Mesendoderm (in vitro differentiated cells): Measurements from ENCODE around the gene KASH5. TPM values are rescaled to one million over a fixed set of nuclear protein-coding genes. Genes with fewer than 3 reads are reported as not detected.

Experiments used
- DNase-seq: peaks from one replicate; pipeline ENCODE4 v3.0.0; 2013
- H2AK5ac ChIP-seq: 2 replicates; pipeline ENCODE4 v1.6.1; 2013; ENCODE audit warnings: low read length, inconsistent platforms
- H2BK120ac ChIP-seq: 2 replicates; pipeline ENCODE4 v1.6.1; 2013; ENCODE audit warnings: low read depth, mild to moderate bottlenecking, low read length, moderate library complexity, mixed read lengths
- H2BK15ac ChIP-seq: replicated peaks from 2 replicates; pipeline ENCODE4 v1.6.1; 2013; ENCODE audit warnings: low read depth, mild to moderate bottlenecking, moderate library complexity
- H2BK5ac ChIP-seq: 2 replicates; pipeline ENCODE4 v1.6.1; 2013; ENCODE audit warnings: low read length, inconsistent platforms
- H3K18ac ChIP-seq: 2 replicates; pipeline ENCODE4 v1.6.1; 2013; ENCODE audit warnings: mild to moderate bottlenecking, low read length, mixed read lengths
- H3K23ac ChIP-seq: one replicate; pipeline ENCODE4 v1.6.1; 2013; ENCODE audit warnings: low read length
- H3K27ac ChIP-seq: 2 replicates; pipeline ENCODE4 v1.5.1; 2013; ENCODE audit warnings: low read depth, mild to moderate bottlenecking, inconsistent platforms, low read length, moderate library complexity
- H3K27me3 ChIP-seq: 2 replicates; pipeline ENCODE4 v1.6.1; 2013; ENCODE audit warnings: low read length, control low read depth, mild to moderate bottlenecking, inconsistent platforms; ENCODE audit not compliant: insufficient read depth, poor library complexity
- H3K36me3 ChIP-seq: 2 replicates; pipeline ENCODE4 v1.6.1; 2013; ENCODE audit warnings: low read length, inconsistent platforms; ENCODE audit not compliant: control insufficient read depth, insufficient read depth
- H3K4ac ChIP-seq: one replicate; pipeline ENCODE4 v1.6.1; 2013; ENCODE audit warnings: low read depth, mild to moderate bottlenecking, low read length, moderate library complexity
- H3K4me1 ChIP-seq: 2 replicates; pipeline ENCODE4 v1.6.1; 2013; ENCODE audit warnings: low read depth, low read length, inconsistent platforms; ENCODE audit not compliant: control insufficient read depth
- H3K4me2 ChIP-seq: 2 replicates; pipeline ENCODE4 v1.6.1; 2013; ENCODE audit warnings: low read length
- H3K4me3 ChIP-seq: 2 replicates; pipeline ENCODE4 v1.5.1; 2013; ENCODE audit warnings: mild to moderate bottlenecking, low read length
- H3K56ac ChIP-seq: one replicate; pipeline ENCODE4 v1.6.1; 2013; ENCODE audit warnings: low read length
- H3K79me1 ChIP-seq: 2 replicates; pipeline ENCODE4 v1.6.1; 2013; ENCODE audit warnings: low read length, inconsistent platforms
- H3K79me2 ChIP-seq: 2 replicates; pipeline ENCODE4 v1.6.1; 2013; ENCODE audit warnings: mild to moderate bottlenecking, low read length; ENCODE audit not compliant: control insufficient read depth, insufficient read depth
- H3K9ac ChIP-seq: 2 replicates; pipeline ENCODE4 v1.6.1; 2013; ENCODE audit warnings: low read length, inconsistent platforms
- H4K5ac ChIP-seq: one replicate; pipeline ENCODE4 v1.6.1; 2013; ENCODE audit warnings: low read length
- H4K8ac ChIP-seq: one replicate; pipeline ENCODE4 v1.6.1; 2013; ENCODE audit warnings: low read depth, mild to moderate bottlenecking, control low read depth, low read length, moderate library complexity
- WGBS: extraction: QIAGEN DNeasy Blood & Tissue Kit; methylation state at CpG from one replicate; pipeline ENCODE4 v1.1.7; 2013; ENCODE audit warnings: low lambda C conversion rate, missing lambda C conversion rate; ENCODE audit not compliant: insufficient coverage; ENCODE audit errors: extremely low coverage; 5-methylcytosine and 5-hydroxymethylcytosine counted together
- polyA plus RNA-seq, 2 experiments: library from polyadenylated mRNA; stranded (reverse); fragments of 200-250 nt; gene quantifications; one replicate each; pipeline ENCODE4 v1.2.3, GENCODE V29; 2013

KASH5 gene
- not detected for polyA plus RNA-seq (2013, experiment 1 of 2)
- polyA plus RNA-seq (2013, experiment 2 of 2) = 0.03 TPM

- Histone ChIP-seq H4K5ac (no peak within 1 kb of the TSS), H3K79me2 (no peaks in the 10 kb centered on the region)
- WGBS = no CpG with 5 or more reads among the region's 40 CpGs
Measured at GRCh38 chr19:49387936-49388372, at the start of gene KASH5. KASH5 (plus strand) TSS chr19:49388249; CDS start chr19:49390884, 2,635 bp downstream.

GRCh38 chr19:49338691-49339300 is 49.3 kb upstream of the KASH5 start:
- Histone ChIP-seq H3K36me3 (peaks cover 13% of the 10 kb centered on the region), H4K8ac (no peak overlapping the region)
- WGBS = no CpG with 5 or more reads among the region's 30 CpGs

More at GRCh38 chr19:49387936-49388372, at the start of gene KASH5:
- Histone ChIP-seq H2BK120ac (no peak within 1 kb of the TSS), H3K79me1 (no peaks in the 10 kb centered on the region), H3K56ac (no peak within 1 kb of the TSS), H2BK5ac (no peak within 1 kb of the TSS), H2AK5ac (no peak within 1 kb of the TSS), H3K27ac (no peak within 1 kb of the TSS), H3K9ac (no peak within 1 kb of the TSS), H3K4ac (no peak within 1 kb of the TSS), H4K8ac (no peak within 1 kb of the TSS), H3K4me2 (no peak within 1 kb of the TSS), H2BK15ac (no peak within 1 kb of the TSS), H3K23ac (no peak within 1 kb of the TSS), H3K36me3 (no peaks in the 10 kb centered on the region), H3K27me3 (no peaks in the 10 kb centered on the region), H3K18ac (no peak within 1 kb of the TSS), H3K4me1 (no peaks in the 10 kb centered on the region), H3K4me3 (no peak within 1 kb of the TSS)
- DNase-seq = no peak

GRCh38 chr19:49339301-49340068 is 48.6 kb upstream of the KASH5 start:
- Histone ChIP-seq H4K8ac (no peak overlapping the region), H3K9ac (peak overlapping the region; percentile 48), H3K27me3 (no peaks in the 10 kb centered on the region), H3K4me2 (peak overlapping the region; percentile 39), H3K36me3 (peaks cover 14% of the 10 kb centered on the region), H3K23ac (no peak overlapping the region), H2BK5ac (no peak overlapping the region), H4K5ac (no peak overlapping the region), H3K79me1 (no peaks in the 10 kb centered on the region), H3K79me2 (no peaks in the 10 kb centered on the region), H3K4ac (no peak overlapping the region), H2BK15ac (no peak overlapping the region), H3K4me1 (peaks cover 10% of the 10 kb centered on the region), H3K4me3 (no peak overlapping the region), H2AK5ac (no peak overlapping the region), H2BK120ac (no peak overlapping the region), H3K27ac (peak overlapping the region; percentile 53), H3K56ac (peak overlapping the region; percentile 76), H3K18ac (no peak overlapping the region)
- WGBS = no CpG with 5 or more reads among the region's 47 CpGs
- DNase-seq = peak; percentile 98

More at GRCh38 chr19:49338691-49339300, 49.3 kb upstream of the KASH5 start:
- Histone ChIP-seq H3K27ac (peak overlapping the region; percentile 53), H3K4me2 (peak overlapping the region; percentile 77), H2BK5ac (no peak overlapping the region), H3K79me1 (no peaks in the 10 kb centered on the region), H2BK120ac (no peak overlapping the region), H3K18ac (no peak overlapping the region), H4K5ac (no peak overlapping the region), H3K9ac (peak overlapping the region; percentile 48), H3K4me3 (no peak overlapping the region), H2AK5ac (no peak overlapping the region), H3K4ac (no peak overlapping the region), H3K79me2 (no peaks in the 10 kb centered on the region), H3K4me1 (peaks cover 10% of the 10 kb centered on the region), H2BK15ac (no peak overlapping the region), H3K27me3 (no peaks in the 10 kb centered on the region), H3K23ac (no peak overlapping the region), H3K56ac (peak overlapping the region; percentile 62)
- DNase-seq = peak; percentile 98

GRCh38 chr19:49340069-49340864 is 47.8 kb upstream of the KASH5 start:
- H4K8ac ChIP-seq = no peak overlapping the region
- H3K4ac ChIP-seq = no peak overlapping the region
- no CpG with 5 or more reads among the region's 36 CpGs for WGBS
- no peak overlapping the region for H2BK120ac ChIP-seq
- no peak overlapping the region for H3K23ac ChIP-seq
- H3K79me2 ChIP-seq = no peaks in the 10 kb centered on the region
- peak; percentile 79 for DNase-seq
- H3K27ac ChIP-seq = no peak overlapping the region
- H3K36me3 ChIP-seq = peaks cover 17% of the 10 kb centered on the region
- H4K5ac ChIP-seq = no peak overlapping the region
- no peak overlapping the region for H2AK5ac ChIP-seq
- H3K27me3 ChIP-seq = no peaks in the 10 kb centered on the region
- H3K79me1 ChIP-seq = no peaks in the 10 kb centered on the region
- H2BK15ac ChIP-seq = no peak overlapping the region
- no peak overlapping the region for H3K9ac ChIP-seq
- peaks cover 10% of the 10 kb centered on the region for H3K4me1 ChIP-seq
- no peak overlapping the region for H2BK5ac ChIP-seq
- H3K4me3 ChIP-seq = no peak overlapping the region
- H3K4me2 ChIP-seq = no peak overlapping the region
- H3K18ac ChIP-seq = no peak overlapping the region
- no peak overlapping the region for H3K56ac ChIP-seq

- Histone ChIP-seq H4K8ac (no peak overlapping the region), H3K79me1 (no peaks in the 10 kb centered on the region), H3K56ac (no peak overlapping the region), H3K9ac (no peak overlapping the region), H3K4me2 (no peak overlapping the region), H2BK5ac (no peak overlapping the region), H3K4me1 (peaks cover 10% of the 10 kb centered on the region), H3K27ac (no peak overlapping the region), H3K18ac (no peak overlapping the region), H3K36me3 (peaks cover 17% of the 10 kb centered on the region), H3K79me2 (no peaks in the 10 kb centered on the region), H4K5ac (no peak overlapping the region), H3K27me3 (no peaks in the 10 kb centered on the region), H3K23ac (no peak overlapping the region), H3K4ac (no peak overlapping the region), H3K4me3 (no peak overlapping the region), H2BK15ac (no peak overlapping the region), H2BK120ac (no peak overlapping the region), H2AK5ac (no peak overlapping the region)
- no CpG with 5 or more reads among the region's 11 CpGs for WGBS
- DNase-seq = no peak
Measured at GRCh38 chr19:49340865-49341718, 47.0 kb upstream of the KASH5 start.
